ENCODE results near the gene TCF4. TPM values are rescaled to one million over a fixed set of nuclear protein-coding genes. Genes with fewer than 3 reads are reported as not detected.

The TCF4 gene
- total RNA-seq, 1 donor from 2014 or later = 48.1 TPM

DNA sequence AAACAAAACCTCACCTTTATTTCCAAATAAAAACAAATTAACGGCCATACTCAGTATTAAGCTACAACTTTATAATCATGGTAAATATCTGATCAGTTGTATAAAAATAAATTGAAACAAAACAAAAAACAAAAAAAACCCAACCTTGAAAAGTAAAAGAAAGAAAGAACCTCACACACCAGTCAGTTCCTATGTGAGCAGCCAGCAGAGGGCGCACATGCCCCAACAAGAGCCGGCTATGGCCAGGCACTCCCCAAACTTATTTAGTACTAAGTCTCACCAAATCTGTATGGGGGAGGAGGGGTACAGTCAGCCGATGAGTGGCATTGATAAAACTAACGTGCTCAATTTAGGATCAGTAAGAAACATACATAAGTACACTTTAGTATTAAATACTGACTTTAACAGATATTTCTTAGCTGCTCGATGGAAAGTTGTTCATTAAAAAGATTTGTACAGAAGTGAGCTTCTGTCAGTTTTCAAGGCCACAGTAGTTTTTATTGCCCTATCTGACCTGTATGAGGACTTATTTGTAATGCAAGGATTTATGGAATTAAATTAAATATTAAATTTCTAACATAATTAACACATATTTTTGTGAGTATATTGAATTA is 172.6 kb downstream of the TCF4 start:
- DNase-seq (ENCODE audit: low read depth) = peak; percentile 83

DNA sequence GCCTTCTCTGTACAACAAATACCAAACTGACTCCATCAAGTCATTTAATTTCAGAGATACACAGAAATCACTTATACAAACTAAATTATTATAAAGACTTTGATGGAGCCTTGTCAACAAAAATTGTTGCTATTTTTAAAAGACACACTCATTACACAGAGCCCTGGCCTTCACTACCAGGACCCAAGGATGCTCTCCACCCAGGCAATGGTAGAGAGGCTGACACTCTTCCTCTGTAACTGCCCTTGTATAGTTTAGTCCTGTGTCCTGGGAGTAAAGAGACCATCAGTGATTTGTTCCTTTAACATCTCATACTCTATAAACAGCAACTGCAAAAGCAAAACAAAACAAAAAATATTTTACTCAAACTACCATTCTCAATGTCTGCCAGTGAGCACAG is 173.5 kb downstream of the TCF4 start:
- no peak for DNase-seq (ENCODE audit: low read depth)

- no peak for DNase-seq (ENCODE audit: low read depth)
Observed at GRCh38 chr18:55413474-55413873, 174.5 kb downstream of the TCF4 start.

DNA sequence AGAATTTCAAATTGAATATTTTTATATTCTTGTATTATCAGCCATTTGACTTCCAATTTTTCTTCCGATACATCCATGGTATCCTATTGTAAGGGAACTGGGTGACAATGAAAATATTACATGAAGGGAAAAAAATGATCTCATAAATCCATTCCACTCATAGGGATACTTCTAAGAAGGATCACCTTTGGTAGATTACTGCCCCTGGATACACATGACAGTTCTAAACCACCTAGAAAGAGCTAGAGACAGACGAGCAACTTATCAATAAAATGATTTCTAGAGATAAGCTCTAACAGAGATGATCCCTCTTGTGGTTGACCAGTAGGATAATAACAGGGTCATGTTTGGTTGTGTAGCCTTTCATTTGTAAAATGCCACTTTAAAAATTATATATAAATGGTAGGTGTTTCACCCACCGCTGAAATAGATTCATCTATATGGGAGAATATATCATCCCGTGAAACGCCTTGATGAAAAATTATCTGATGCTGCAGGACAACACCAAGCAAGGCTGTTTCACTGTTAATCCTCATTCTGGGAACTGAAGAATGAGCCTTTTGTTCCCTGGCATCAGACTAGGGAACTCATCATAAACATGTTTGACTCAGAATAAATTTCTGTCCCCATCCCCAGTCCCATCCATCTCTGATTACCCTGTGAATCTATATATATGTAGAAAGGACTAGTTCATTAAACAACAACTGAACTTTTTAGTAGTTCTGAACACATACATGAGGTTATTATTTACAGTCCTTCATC is 180.0 kb downstream of the TCF4 start:
- no peak for DNase-seq (ENCODE audit: low read depth)

- DNase-seq (ENCODE audit: low read depth) = no peak
Observed at GRCh38 chr18:55407191-55407590, 180.8 kb downstream of the TCF4 start.

GRCh38 chr18:55406451-55406991 is 181.5 kb downstream of the TCF4 start:
- peak; percentile 75 for DNase-seq (ENCODE audit: low read depth)

GRCh38 chr18:55405893-55406406 is 182.0 kb downstream of the TCF4 start:
- DNase-seq (ENCODE audit: low read depth) = peak; percentile 96

- no peak for DNase-seq (ENCODE audit: low read depth)
Observed at GRCh38 chr18:55405475-55405874, 182.5 kb downstream of the TCF4 start.

DNA sequence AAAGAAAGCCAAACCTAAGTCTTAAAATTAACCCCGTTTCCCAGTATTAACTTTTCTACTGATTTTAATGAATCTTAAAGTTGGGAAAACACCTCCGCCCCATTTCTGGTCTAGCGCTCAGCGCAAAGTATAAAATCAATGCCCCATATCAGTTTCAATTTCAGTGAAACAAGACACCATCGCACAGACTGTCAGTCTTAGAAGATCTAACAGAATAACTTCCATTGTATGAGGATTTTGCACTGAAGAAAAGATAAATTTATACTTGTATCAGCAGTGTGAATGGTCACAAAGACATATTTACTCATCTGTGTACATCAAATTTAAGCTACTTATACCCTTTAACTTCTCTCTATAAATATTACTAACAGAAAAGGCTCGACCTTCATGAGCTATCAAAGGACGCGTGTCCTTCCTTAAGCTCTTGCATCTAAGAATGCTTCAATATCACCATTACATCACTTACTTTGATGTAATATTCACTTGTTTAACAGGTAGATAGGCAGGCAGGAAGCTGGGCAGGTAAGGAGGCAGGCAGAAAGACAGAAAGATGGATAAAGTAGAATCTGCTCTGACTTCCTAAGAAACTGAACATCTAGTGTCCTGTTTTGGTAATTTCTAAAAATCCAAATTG is 183.0 kb downstream of the TCF4 start:
- DNase-seq (ENCODE audit: low read depth) = no peak

DNA sequence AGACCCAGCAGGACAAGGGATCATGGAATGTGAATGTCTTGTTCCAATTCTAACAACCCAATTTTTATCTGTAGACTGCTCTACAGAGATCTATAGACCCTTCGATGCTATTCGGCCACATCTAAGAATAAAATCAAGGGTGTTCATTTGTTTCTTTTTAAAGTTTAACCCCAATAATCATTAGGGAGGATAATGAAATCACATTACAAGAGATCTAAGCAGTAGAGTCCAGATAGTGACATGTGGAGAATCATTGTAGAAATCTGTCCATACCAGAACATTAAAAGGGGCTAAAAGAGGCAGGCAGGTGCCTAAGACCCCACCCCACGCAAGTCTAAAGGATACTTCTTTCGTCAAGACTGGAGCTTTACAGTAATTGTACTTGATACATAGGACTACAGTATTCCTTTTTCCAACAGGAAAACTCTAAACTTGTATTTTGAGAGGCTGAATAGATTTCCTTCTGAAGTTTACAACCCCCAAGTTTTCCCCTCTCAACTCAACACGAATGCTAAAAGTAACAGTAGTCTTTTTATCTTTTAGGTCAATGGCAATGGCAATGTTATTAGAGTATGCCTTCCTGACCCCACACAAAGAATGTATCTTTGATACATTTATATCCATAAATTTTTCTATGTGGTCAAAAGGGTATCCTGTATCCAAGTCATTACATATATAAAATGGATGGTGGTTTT is 183.7 kb downstream of the TCF4 start:
- DNase-seq (ENCODE audit: low read depth) = no peak

DNA sequence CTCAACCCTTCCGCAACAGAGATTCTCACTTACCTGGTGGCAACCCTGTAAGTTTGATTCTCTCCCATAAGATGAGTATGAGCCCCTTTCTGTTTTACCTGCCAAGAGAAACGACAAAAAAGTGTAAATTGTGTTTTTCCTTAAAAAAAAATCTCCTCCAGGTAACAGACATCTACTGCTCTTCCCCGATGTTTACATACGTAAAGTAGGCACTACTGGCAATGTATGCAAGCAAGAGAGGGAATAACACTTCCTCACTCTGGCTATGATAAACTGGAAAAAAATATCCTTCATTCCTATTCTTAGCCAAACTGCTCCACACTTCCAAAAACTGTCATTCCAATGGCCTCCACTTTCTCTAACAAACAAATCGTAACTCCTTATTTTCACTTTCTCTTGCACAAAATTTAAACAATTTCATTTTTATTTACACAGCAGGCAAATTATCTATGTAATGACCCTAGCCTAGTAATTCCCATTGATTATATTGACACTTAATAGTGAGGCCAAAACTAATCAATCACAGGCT is 184.5 kb downstream of the TCF4 start:
- no peak for DNase-seq (ENCODE audit: low read depth)

DNA sequence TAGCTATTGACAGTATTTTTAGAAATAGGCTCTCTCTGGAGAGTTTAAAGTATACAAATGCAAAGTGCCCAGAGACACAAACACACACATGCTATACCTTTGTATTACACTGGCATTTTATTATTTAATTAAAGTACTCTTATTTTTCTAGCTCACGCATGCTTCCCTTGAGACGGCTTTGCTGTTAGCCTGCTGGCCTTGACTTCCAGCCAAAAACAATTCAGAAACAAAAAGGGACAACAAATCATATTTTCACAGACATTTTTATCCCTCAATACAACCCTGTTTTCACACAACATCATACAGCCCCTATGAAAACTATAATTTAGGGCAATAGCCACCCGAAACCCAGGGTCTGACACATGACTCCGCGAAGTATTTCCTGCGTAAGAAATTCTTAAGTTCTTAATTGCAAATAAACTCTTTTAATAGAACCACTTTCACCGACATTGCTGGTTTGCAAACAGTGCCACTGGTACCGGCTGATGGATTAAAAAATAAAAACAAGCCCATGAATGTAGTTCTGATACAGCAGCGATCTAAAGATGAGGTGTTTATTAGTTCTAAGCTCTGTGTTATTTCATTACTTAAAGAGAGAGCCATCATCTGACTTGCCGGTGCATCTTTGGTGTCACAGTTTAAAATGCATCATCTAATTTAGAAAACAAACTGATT is 185.1 kb downstream of the TCF4 start:
- DNase-seq (ENCODE audit: low read depth) = peak; percentile 57

GRCh38 chr18:55401638-55402191 is 186.3 kb downstream of the TCF4 start:
- DNase-seq (ENCODE audit: low read depth) = peak; percentile 72

GRCh38 chr18:55400590-55401541 is 187.1 kb downstream of the TCF4 start:
- peak; percentile 36 for DNase-seq (ENCODE audit: low read depth)

- no peak for DNase-seq (ENCODE audit: low read depth)
Observed at GRCh38 chr18:55400081-55400480, 187.9 kb downstream of the TCF4 start.

DNA sequence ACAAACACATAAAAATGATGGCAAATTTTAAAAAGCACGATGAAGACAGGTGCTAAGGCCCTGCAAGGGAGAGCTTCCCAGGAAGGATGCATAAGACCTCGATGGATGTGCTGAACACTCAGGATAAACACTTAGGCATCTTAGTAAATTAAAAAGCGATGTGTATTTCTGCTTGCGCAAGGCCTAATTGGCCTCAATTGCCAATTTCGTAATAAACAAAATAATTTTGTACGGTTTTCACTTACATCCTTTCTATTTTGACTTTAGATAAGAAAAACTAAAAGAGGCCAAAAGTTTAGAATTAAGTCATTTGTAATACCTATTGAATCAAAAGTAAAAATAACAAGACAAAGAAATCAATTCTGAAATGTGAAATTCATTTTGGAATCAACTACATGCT is 189.1 kb downstream of the TCF4 start:
- DNase-seq (ENCODE audit: low read depth) = no peak

- DNase-seq (ENCODE audit: low read depth) = no peak
Observed at GRCh38 chr18:55396979-55397378, 191.0 kb downstream of the TCF4 start.

GRCh38 chr18:55396267-55396905 is 191.6 kb downstream of the TCF4 start:
- no peak for DNase-seq (ENCODE audit: low read depth)

- no peak for DNase-seq (ENCODE audit: low read depth)
Observed at GRCh38 chr18:55395799-55396198, 192.2 kb downstream of the TCF4 start.
